Mucosa of rectum (tissue), 2 donors: ENCODE measurements around the gene SLC2A6.

Source experiments
- H3K27ac ChIP-seq, 2 donors: one replicate each; pipeline ENCODE4 v1.7.0; 2013; ENCODE audit warnings: inconsistent platforms in 2 of 2, low read depth in 2 of 2, low read length in 2 of 2
- H3K27me3 ChIP-seq, 2 donors: one replicate each; pipeline ENCODE4 v1.7.0; 2013; ENCODE audit warnings: low read length in 2 of 2; ENCODE audit not compliant: control insufficient read depth in 2 of 2, insufficient read depth in 2 of 2
- H3K36me3 ChIP-seq, 2 donors: one replicate each; pipeline ENCODE4 v1.7.0; 2013; ENCODE audit warnings: low read length in 2 of 2; ENCODE audit not compliant: control insufficient read depth in 2 of 2, insufficient read depth in 2 of 2
- H3K4me1 ChIP-seq, 2 donors: one replicate each; pipeline ENCODE4 v1.7.0; 2013; ENCODE audit warnings: low read length in 2 of 2, mild to moderate bottlenecking in 1 of 2; ENCODE audit not compliant: control insufficient read depth in 2 of 2, insufficient read depth in 2 of 2
- H3K4me3 ChIP-seq, 2 donors: one replicate each; pipeline ENCODE4 v1.7.0; 2013; ENCODE audit warnings: low read length in 2 of 2
- H3K9ac ChIP-seq, 2 donors: one replicate each; pipeline ENCODE4 v1.7.0; 2013; ENCODE audit warnings: low read length in 2 of 2, low read depth in 1 of 2, mild to moderate bottlenecking in 1 of 2
- H3K9me3 ChIP-seq, 2 donors: one replicate each; pipeline ENCODE4 v1.7.0; 2013; ENCODE audit warnings: low read length in 2 of 2; ENCODE audit not compliant: control insufficient read depth in 2 of 2
- donor health status: healthy.
- donor health status: Normal muscosa, but diverticular disease.

Gene SLC2A6

DNA sequence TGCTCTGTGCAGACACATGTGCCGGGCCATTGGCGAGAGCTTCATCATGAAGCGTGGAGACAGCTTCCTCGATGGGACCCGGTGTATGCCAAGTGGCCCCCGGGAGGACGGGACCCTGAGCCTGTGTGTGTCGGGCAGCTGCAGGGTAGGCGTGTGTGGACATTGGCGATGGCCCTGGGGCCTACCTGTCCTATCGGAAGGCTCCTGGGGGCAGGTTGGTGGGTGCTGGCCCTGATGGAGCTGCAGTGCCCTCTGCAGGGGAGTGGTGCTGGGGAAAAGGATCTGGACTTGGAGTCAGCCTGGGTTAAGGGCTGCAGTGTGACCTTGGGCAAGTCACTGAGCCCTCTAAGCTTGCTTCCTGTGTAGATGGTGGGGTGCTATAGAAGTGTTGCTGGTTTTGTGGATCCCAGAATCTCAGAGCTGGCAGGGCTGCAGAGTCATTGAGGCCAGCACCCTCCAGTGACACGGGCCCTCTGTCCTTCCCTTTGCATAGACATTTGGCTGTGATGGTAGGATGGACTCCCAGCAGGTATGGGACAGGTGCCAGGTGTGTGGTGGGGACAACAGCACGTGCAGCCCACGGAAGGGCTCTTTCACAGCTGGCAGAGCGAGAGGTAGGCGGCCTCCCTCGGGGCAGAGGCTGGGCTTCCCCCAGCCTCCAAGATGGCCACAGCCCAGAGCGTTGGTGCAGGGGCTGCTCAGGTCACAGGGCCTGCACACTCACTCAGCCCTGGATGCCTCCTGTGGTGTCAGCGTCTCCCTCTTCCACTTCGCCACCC, 41.0 kb downstream of the SLC2A6 start:
- Histone ChIP-seq H3K4me3 (no peak overlapping the region), H3K9me3 (no peaks in the 10 kb centered on the region), H3K4me1 (no peaks in the 10 kb centered on the region), H3K9ac (no peak overlapping the region), H3K36me3 (no peaks in the 10 kb centered on the region), H3K27me3 (no peaks in the 10 kb centered on the region), H3K27ac (no peak overlapping the region)

DNA sequence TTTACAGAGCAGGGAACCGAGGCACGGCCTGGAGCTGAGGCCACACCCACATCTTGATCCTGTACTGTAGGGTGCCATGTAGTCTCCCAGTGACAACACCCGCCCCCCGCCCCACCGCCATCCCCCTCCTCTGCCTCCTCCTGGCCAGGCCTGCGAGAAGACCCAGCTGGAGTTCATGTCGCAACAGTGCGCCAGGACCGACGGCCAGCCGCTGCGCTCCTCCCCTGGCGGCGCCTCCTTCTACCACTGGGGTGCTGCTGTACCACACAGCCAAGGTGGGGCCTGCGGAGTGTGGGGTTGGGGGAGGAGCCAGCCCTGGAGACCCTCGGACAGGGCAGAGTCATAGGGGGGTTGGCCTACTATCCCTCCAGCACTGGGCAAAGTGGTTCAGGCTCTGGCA, 42.2 kb downstream of the SLC2A6 start:
- no peak overlapping the region for H3K27ac ChIP-seq
- H3K27me3 ChIP-seq, result no peaks in the 10 kb centered on the region
- no peak overlapping the region for H3K9ac ChIP-seq
- no peaks in the 10 kb centered on the region for H3K4me1 ChIP-seq
- H3K36me3 ChIP-seq, result no peaks in the 10 kb centered on the region
- H3K9me3 ChIP-seq, result no peaks in the 10 kb centered on the region
- H3K4me3 ChIP-seq, result no peak overlapping the region

DNA sequence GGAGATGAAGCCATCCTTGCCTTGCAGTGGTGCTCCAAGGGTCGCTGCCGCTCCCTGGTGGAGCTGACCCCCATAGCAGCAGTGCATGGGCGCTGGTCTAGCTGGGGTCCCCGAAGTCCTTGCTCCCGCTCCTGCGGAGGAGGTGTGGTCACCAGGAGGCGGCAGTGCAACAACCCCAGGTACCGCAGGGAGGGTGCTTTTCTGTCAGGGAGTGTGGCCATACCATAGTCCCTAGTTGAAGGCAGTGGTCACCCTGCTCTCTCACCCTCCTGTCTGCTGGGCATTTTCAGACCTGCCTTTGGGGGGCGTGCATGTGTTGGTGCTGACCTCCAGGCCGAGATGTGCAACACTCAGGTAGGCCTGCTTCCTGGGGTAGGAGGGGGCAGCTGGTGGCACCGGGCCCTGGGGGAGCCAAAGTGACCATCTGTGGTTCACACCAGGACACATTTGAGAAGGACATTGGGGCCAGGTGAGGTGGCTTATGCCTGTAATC, 45.5 kb downstream of the SLC2A6 start:
- peaks cover 0 to 2% of the 10 kb centered on the region in 2 donors for H3K4me1 ChIP-seq
- H3K36me3 ChIP-seq, result no peaks in the 10 kb centered on the region
- no peaks in the 10 kb centered on the region for H3K27me3 ChIP-seq
- no peaks in the 10 kb centered on the region for H3K9me3 ChIP-seq
- H3K4me3 ChIP-seq, result no peak overlapping the region
- no peak overlapping the region for H3K27ac ChIP-seq
- no peak overlapping the region for H3K9ac ChIP-seq

DNA sequence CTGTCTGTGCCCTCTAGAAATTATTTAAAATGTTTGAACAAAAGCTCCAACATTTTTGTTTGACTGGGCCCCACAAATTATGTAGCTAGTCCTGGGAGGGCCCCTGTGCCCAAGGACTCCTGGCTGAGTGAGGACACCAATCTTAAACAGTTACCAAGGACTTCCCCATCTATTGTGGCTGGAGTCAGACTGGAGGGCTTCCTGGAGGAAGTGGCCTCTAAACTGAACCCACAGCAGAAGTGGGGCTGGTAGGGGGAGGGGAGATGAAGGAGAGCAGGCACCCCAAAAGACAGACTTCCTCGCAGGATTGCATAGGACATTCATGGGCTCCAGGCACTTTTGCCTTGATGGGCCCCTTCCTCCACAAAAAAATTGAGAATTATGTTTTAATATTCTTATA, 48.7 kb downstream of the SLC2A6 start:
- Histone ChIP-seq H3K9ac (no peak overlapping the region), H3K27ac (no peak overlapping the region), H3K36me3 (no peaks in the 10 kb centered on the region), H3K4me3 (no peak overlapping the region), H3K27me3 (peaks cover 6% of the 10 kb centered on the region in 2 donors), H3K9me3 (no peaks in the 10 kb centered on the region), H3K4me1 (peaks cover 10 to 11% of the 10 kb centered on the region in 2 donors)

DNA sequence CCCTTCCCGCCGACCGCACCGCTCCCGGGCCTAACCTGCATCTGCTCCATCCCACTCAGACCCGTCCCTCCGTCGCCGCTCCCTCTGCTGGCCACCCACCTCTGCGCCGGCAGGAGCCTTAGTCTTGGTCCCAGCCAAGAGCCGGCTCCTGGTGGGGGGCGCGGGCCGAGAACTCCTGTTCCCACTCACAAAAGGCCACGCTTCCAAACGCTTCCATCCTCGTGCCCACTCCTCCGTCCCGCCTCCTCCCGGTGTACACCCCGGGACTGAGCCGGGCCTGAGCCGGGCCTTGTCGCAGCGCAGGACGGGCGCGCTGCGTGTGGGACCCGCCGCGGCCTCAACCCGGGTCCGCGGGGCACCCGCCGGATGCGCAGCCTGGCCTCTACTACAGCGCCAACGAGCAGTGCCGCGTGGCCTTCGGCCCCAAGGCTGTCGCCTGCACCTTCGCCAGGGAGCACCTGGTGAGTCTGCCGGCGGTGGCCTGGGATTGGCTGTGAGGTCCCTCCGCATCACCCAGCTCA, 49.2 kb downstream of the SLC2A6 start:
- Histone ChIP-seq H3K4me3 (no peak overlapping the region), H3K9ac (no peak overlapping the region), H3K27me3 (peaks cover 6% of the 10 kb centered on the region in 2 donors), H3K36me3 (no peaks in the 10 kb centered on the region), H3K4me1 (peaks cover 10 to 11% of the 10 kb centered on the region in 2 donors), H3K9me3 (no peaks in the 10 kb centered on the region), H3K27ac (no peak overlapping the region)

DNA sequence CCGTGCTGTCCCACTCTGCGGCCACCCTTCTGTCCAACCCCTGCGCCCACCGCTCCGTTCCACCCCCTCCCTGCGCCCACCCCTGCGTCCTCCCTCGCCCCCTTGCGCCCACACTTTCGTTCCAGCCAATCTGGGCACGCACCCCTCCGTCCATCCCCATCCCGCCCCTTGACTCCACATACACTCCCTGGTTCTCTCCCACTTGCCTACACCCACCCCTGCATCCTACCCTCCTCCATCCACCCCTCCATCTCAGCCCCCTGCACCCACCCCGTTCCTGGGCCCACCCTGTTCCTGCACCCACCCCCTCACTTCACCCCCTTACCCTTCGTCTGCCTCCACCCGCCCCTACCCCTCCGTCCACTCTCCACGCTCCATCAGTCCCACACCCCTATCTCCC, 49.7 kb downstream of the SLC2A6 start:
- H3K36me3 ChIP-seq, result no peaks in the 10 kb centered on the region
- no peak overlapping the region for H3K27ac ChIP-seq
- H3K9ac ChIP-seq, result no peak overlapping the region
- no peaks in the 10 kb centered on the region for H3K9me3 ChIP-seq
- H3K4me1 ChIP-seq, result peaks cover 10 to 11% of the 10 kb centered on the region in 2 donors
- H3K4me3 ChIP-seq, result no peak overlapping the region
- H3K27me3 ChIP-seq, result peaks cover 6% of the 10 kb centered on the region in 2 donors

DNA sequence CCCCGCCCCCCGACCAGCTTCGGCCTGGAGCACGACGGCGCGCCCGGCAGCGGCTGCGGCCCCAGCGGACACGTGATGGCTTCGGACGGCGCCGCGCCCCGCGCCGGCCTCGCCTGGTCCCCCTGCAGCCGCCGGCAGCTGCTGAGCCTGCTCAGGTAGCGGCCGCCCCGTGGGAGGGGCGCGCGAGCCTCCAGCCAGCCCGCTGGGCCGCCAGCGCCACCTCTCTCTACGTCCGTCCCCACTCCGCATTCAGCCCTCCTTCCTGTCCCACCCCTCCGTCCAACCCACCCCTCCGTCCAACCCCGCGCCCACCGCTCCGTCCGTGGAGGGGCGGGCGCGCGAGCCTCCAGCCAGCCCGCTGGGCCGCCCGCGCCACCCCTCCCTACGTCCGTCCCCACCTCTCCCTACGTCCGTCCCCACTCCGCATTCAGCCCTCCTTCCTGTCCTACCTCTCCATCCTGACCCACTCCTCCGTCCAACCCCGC, 50.2 kb downstream of the SLC2A6 start:
- Histone ChIP-seq H3K4me3 (peak overlapping the region in 1 of 2 donors; percentile 48), H3K36me3 (no peaks in the 10 kb centered on the region), H3K27ac (no peak overlapping the region), H3K9me3 (no peaks in the 10 kb centered on the region), H3K4me1 (peaks cover 10 to 11% of the 10 kb centered on the region in 2 donors), H3K9ac (no peak overlapping the region), H3K27me3 (peaks cover 6% of the 10 kb centered on the region in 2 donors)

DNA sequence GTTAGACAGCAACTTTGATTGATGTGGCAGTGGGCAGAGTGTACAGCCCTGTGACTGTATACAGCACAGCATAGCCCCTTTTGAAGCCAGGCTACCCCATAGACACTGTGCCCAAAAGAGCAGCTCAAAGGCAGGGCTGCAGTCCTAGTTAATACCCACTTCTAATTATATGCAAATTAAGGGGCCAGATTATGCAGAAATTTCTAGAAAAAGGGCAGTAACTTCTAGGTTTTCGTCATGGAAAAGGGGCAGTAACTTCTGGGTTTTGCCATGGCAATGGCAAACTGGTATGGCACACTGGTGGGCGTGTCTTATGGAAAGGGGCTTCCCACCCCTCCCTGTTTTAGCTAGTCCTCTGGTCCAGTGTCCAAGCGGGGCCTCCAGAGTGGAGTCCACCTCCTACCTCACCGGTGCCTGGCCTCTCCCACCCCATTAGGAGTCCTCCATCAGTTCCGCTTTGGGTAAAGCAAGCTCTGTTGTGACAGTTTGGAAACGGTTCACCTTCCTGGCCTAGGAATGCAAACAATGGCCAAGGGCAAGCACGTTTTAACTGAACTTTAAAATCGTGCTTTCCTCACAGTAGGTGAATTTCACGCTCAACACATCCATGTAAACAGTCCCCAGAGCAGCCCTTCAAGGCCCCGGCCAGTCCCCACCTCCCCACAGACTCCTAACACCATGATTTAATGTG, 51.1 kb downstream of the SLC2A6 start:
- Histone ChIP-seq H3K27me3 (peaks cover 6% of the 10 kb centered on the region in 2 donors), H3K36me3 (no peaks in the 10 kb centered on the region), H3K4me1 (peaks cover 10 to 11% of the 10 kb centered on the region in 2 donors), H3K4me3 (no peak overlapping the region), H3K9ac (no peak overlapping the region), H3K27ac (no peak overlapping the region), H3K9me3 (no peaks in the 10 kb centered on the region)

DNA sequence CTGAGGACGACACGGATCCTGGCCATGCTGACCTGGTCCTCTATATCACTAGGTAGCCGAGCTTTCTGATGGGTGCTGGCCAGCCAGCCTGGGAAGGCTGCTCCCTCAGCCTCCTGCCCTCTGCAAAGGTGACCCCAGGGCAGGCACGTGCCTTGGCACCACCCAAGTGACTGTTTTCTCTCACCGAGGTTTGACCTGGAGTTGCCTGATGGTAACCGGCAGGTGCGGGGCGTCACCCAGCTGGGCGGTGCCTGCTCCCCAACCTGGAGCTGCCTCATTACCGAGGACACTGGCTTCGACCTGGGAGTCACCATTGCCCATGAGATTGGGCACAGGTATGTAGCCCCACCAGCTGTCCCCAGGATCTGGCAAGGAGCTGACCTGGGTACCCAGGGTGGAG, 52.9 kb downstream of the SLC2A6 start:
- H3K4me3 ChIP-seq, result no peak overlapping the region
- peaks cover 11 to 15% of the 10 kb centered on the region in 2 donors for H3K4me1 ChIP-seq
- no peak overlapping the region for H3K9ac ChIP-seq
- H3K36me3 ChIP-seq, result no peaks in the 10 kb centered on the region
- peaks cover 6% of the 10 kb centered on the region in 2 donors for H3K27me3 ChIP-seq
- no peaks in the 10 kb centered on the region for H3K9me3 ChIP-seq
- H3K27ac ChIP-seq, result no peak overlapping the region

DNA sequence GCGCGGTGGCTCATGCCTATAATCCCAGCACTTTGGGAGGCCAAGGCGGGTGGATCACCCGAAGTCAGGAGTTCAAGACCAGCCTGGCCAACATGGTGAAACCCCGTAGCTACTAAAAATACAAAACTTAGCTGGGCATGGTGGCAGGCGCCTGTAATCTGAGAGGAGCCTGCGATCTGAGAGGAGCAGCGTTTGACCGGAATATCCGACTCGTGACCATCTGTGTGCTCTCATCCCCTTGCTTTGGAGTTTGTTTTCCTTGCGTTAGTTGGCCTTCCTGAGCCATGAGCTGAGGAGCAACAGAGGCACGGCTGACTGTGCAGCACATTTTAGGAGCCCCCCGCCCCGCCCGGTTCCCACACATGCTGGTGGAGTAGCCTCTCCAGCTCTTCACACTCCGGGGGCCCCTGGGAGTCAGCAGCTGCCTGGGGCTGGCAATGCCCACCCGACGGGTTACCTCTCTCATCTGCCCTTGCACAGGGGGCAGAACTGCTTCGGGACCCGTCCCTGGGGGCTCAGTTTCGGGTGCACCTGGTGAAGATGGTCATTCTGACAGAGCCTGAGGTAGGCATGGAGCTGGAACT, 53.8 kb downstream of the SLC2A6 start:
- H3K4me1 ChIP-seq, result peaks cover 11 to 17% of the 10 kb centered on the region in 2 donors
- no peaks in the 10 kb centered on the region for H3K36me3 ChIP-seq
- H3K27ac ChIP-seq, result no peak overlapping the region
- H3K9ac ChIP-seq, result no peak overlapping the region
- H3K9me3 ChIP-seq, result no peaks in the 10 kb centered on the region
- peaks cover 6% of the 10 kb centered on the region in 2 donors for H3K27me3 ChIP-seq
- no peak overlapping the region for H3K4me3 ChIP-seq
